Kidney epithelial cell (primary cell): ENCODE data around the gene POP5. TPM values are rescaled to one million over a fixed set of nuclear protein-coding genes. Genes with fewer than 3 reads are reported as not detected.

ENCODE experiments used
- DNase-seq: peaks from one replicate; pipeline ENCODE4 v3.0.0-alpha.2; 2010; ENCODE audit warnings: low read depth
- H3K27me3 ChIP-seq: 2 replicates; pipeline ENCODE4 v1.6.0; 2011; ENCODE audit warnings: low read length; ENCODE audit not compliant: control insufficient read depth, insufficient read depth
- H3K36me3 ChIP-seq: 2 replicates; pipeline ENCODE4 v1.5.1; 2011; ENCODE audit warnings: low read length; ENCODE audit not compliant: control insufficient read depth, insufficient read depth
- H3K4me3 ChIP-seq: 2 replicates; pipeline ENCODE4 v1.5.1; 2011; ENCODE audit warnings: low read depth, mild to moderate bottlenecking, control low read depth, low read length
- CTCF ChIP-seq: IDR thresholded peaks from 2 replicates; pipeline ENCODE4 v1.5.1; 2011; ENCODE audit warnings: mild to moderate bottlenecking, moderate library complexity, low read length, control low read depth, inconsistent platforms; ENCODE audit not compliant: insufficient read depth, poor library complexity, severe bottlenecking
- total RNA-seq: library from RNA; depleted of rRNA; stranded (reverse); fragments of >200 nt; gene quantifications from 2 replicates; pipeline ENCODE4 v1.2.3, GENCODE V29; 2015

The POP5 gene
- total RNA-seq, 1 donor from 2014 or later = 47.8 TPM

GRCh38 chr12:120584343-120585149 lies 3.3 kb upstream of the POP5 start:
- no peaks in the 10 kb centered on the region for H3K27me3 ChIP-seq
- DNase-seq = no peak
- TF ChIP-seq CTCF = peak; percentile 26
- H3K36me3 ChIP-seq = no peaks in the 10 kb centered on the region
- peak overlapping the region; percentile 13 for H3K4me3 ChIP-seq

GRCh38 chr12:120583478-120584030 lies 2.4 kb upstream of the POP5 start:
- peak; percentile 96 for TF ChIP-seq CTCF
- H3K4me3 ChIP-seq = no peak overlapping the region
- H3K27me3 ChIP-seq = no peaks in the 10 kb centered on the region
- no peaks in the 10 kb centered on the region for H3K36me3 ChIP-seq
- no peak for DNase-seq

- no peak for DNase-seq
- TF ChIP-seq CTCF = no peak
- Histone ChIP-seq H3K4me3 (peak overlapping the region; percentile 85), H3K27me3 (no peaks in the 10 kb centered on the region), H3K36me3 (peaks cover 2% of the 10 kb centered on the region)
Observed at GRCh38 chr12:120581998-120582397, 796 bp upstream of the POP5 start.

GRCh38 chr12:120579179-120579578 lies 2.0 kb downstream of the POP5 start:
- DNase-seq = no peak
- H3K27me3 ChIP-seq = no peaks in the 10 kb centered on the region
- H3K4me3 ChIP-seq = no peak overlapping the region
- no peak for TF ChIP-seq CTCF
- peaks cover 4% of the 10 kb centered on the region for H3K36me3 ChIP-seq

GRCh38 chr12:120574106-120574505 lies 7.1 kb downstream of the POP5 start:
- no peak for TF ChIP-seq CTCF
- H3K4me3 ChIP-seq = no peak overlapping the region
- H3K36me3 ChIP-seq = peaks cover 7% of the 10 kb centered on the region

More at GRCh38 chr12:120574106-120574505, 7.1 kb downstream of the POP5 start:
- no peak for DNase-seq
- no peaks in the 10 kb centered on the region for H3K27me3 ChIP-seq
